Endothelial cell (in vitro differentiated cells): Measurements from ENCODE around the gene SF3B5. TPM values are rescaled to one million over a fixed set of nuclear protein-coding genes. Genes with fewer than 3 reads are reported as not detected.

Experiments used
- DNase-seq: peaks from one replicate; pipeline ENCODE4 v3.0.0; 2021; ENCODE audit warnings: low spot score
- H3K27ac Mint-ChIP-seq: one replicate; pipeline ENCODE4 v1.8.0; 2021; ENCODE audit warnings: mixed read lengths, inconsistent platforms; ENCODE audit not compliant: unreplicated experiment
- H3K27me3 Mint-ChIP-seq: one replicate; pipeline ENCODE4 v1.8.0; 2021; ENCODE audit warnings: mild to moderate bottlenecking, moderate library complexity, mixed read lengths, inconsistent platforms; ENCODE audit not compliant: unreplicated experiment
- H3K36me3 Mint-ChIP-seq: one replicate; pipeline ENCODE4 v1.8.0; 2021; ENCODE audit warnings: mild to moderate bottlenecking, low read depth, mixed read lengths, inconsistent platforms; ENCODE audit not compliant: unreplicated experiment
- H3K4me1 Mint-ChIP-seq: one replicate; pipeline ENCODE4 v1.8.0; 2021; ENCODE audit warnings: mild to moderate bottlenecking, mixed read lengths, inconsistent platforms; ENCODE audit not compliant: unreplicated experiment
- H3K4me3 Mint-ChIP-seq: one replicate; pipeline ENCODE4 v1.8.0; 2021; ENCODE audit warnings: mild to moderate bottlenecking, mixed read lengths, inconsistent platforms; ENCODE audit not compliant: unreplicated experiment
- H3K9me3 Mint-ChIP-seq: one replicate; pipeline ENCODE4 v1.8.0; 2021; ENCODE audit warnings: mixed read lengths, inconsistent platforms; ENCODE audit not compliant: unreplicated experiment
- CTCF ChIP-seq: fragments of 200-600 bp; sonication (generic); IDR thresholded peaks from one replicate; pipeline ENCODE4 v1.5.0; 2021; ENCODE audit warnings: antibody characterized with exemption; ENCODE audit not compliant: unreplicated experiment
- total RNA-seq: library from RNA; stranded (reverse); fragmentation: NEBNext Ultra II Directional; extraction: Animal tissue kit (Norgen Biotek cat#: 25700); gene quantifications from one replicate; pipeline ENCODE4 v1.2.1, GENCODE V29; 2021; ENCODE audit not compliant: unreplicated experiment

SF3B5 gene
- total RNA-seq, 1 donor from 2014 or later = 113 TPM

GRCh38 chr6:144123836-144124235, 28.5 kb upstream of the SF3B5 start:
- no peaks in the 10 kb centered on the region for H3K36me3 Mint-ChIP-seq
- peaks cover 3% of the 10 kb centered on the region for H3K27me3 Mint-ChIP-seq
- H3K4me1 Mint-ChIP-seq = no peaks in the 10 kb centered on the region
- no peak for TF ChIP-seq CTCF
- no peaks in the 10 kb centered on the region for H3K9me3 Mint-ChIP-seq
- no peak for DNase-seq
- H3K27ac Mint-ChIP-seq = no peak overlapping the region
- no peak overlapping the region for H3K4me3 Mint-ChIP-seq

- H3K4me1 Mint-ChIP-seq = no peaks in the 10 kb centered on the region
- no peak for DNase-seq
- peaks cover 1% of the 10 kb centered on the region for H3K27me3 Mint-ChIP-seq
- no peak overlapping the region for H3K4me3 Mint-ChIP-seq
- H3K9me3 Mint-ChIP-seq = no peaks in the 10 kb centered on the region
- no peak for TF ChIP-seq CTCF
- H3K27ac Mint-ChIP-seq = no peak overlapping the region
- no peaks in the 10 kb centered on the region for H3K36me3 Mint-ChIP-seq
These were observed 28.0 kb upstream of the SF3B5 start for GRCh38 chr6:144123421-144123820.

- Mint-ChIP-seq H3K27ac (no peak overlapping the region), H3K36me3 (no peaks in the 10 kb centered on the region), H3K27me3 (no peaks in the 10 kb centered on the region), H3K9me3 (no peaks in the 10 kb centered on the region), H3K4me1 (no peaks in the 10 kb centered on the region), H3K4me3 (no peak overlapping the region)
- no peak for TF ChIP-seq CTCF
- DNase-seq = no peak
These were observed 27.5 kb upstream of the SF3B5 start for GRCh38 chr6:144122861-144123260.

- TF ChIP-seq CTCF = no peak
- Mint-ChIP-seq H3K4me3 (no peak overlapping the region), H3K27me3 (no peaks in the 10 kb centered on the region), H3K4me1 (no peaks in the 10 kb centered on the region), H3K36me3 (no peaks in the 10 kb centered on the region), H3K9me3 (no peaks in the 10 kb centered on the region), H3K27ac (no peak overlapping the region)
- no peak for DNase-seq
These were observed 24.0 kb upstream of the SF3B5 start for GRCh38 chr6:144119376-144119775.

GRCh38 chr6:144115219-144115618, 19.8 kb upstream of the SF3B5 start:
- no peaks in the 10 kb centered on the region for H3K9me3 Mint-ChIP-seq
- TF ChIP-seq CTCF = no peak
- H3K27ac Mint-ChIP-seq = no peak overlapping the region
- no peak for DNase-seq
- no peaks in the 10 kb centered on the region for H3K27me3 Mint-ChIP-seq
- no peaks in the 10 kb centered on the region for H3K4me1 Mint-ChIP-seq
- no peak overlapping the region for H3K4me3 Mint-ChIP-seq
- H3K36me3 Mint-ChIP-seq = no peaks in the 10 kb centered on the region
